SK-N-SH (cell line): ENCODE results near the gene HDGFL2. TPM values are rescaled to one million over a fixed set of nuclear protein-coding genes. Genes with fewer than 3 reads are reported as not detected.

ENCODE experiments used
- CTCF ChIA-PET: fragments of 300-600, 350-600 bp; formaldehyde crosslinking; extraction: SDS; loops from one replicate; lab custom pipeline; 2021; lab: Yijun Ruan, JAX
- POLR2A ChIA-PET: fragments of 350-600 bp; sonication (Branson Sonifier 250); formaldehyde crosslinking; extraction: SDS; loops from one replicate; lab custom pipeline; 2020; ENCODE audit warnings: antibody characterized with exemption, inconsistent platforms; lab: Yijun Ruan, JAX
- DNase-seq: peaks from one replicate; pipeline ENCODE4 v3.0.0; 2012
- H2AFZ ChIP-seq: fragments of 200-600 bp; sonication (generic); 2 replicates; pipeline ENCODE4 v1.8.1; 2016; ENCODE audit warnings: antibody characterized with exemption, mild to moderate bottlenecking, low read depth
- H3F3A ChIP-seq: fragments of 200-600 bp; sonication (generic); replicated peaks from 2 replicates; pipeline ENCODE3; 2016; ENCODE audit warnings: antibody characterized with exemption, mild to moderate bottlenecking; ENCODE audit not compliant: insufficient read depth
- H3K27ac ChIP-seq, 2 experiments: fragments of 200-500 bp in 1 of 2; fragments of 200-600 bp in 1 of 2; sonication (Bioruptor generic) in 1 of 2; sonication (generic), shearing (Covaris generic) in 1 of 2; 2 replicates each; pipeline versions ENCODE4 v1.5.1 to v1.6.1; 2014 to 2016; ENCODE audit warnings: low read depth in 2 of 2, inconsistent platforms in 1 of 2, low read length in 1 of 2, mild to moderate bottlenecking in 1 of 2, mixed read lengths in 1 of 2
- H3K27me3 ChIP-seq: fragments of 200-600 bp; sonication (generic), shearing (Covaris generic); 2 replicates; pipeline ENCODE4 v1.6.1; 2016; ENCODE audit warnings: mixed run types; ENCODE audit not compliant: insufficient read depth
- H3K36me3 ChIP-seq, 2 experiments: fragments of 200-500 bp in 1 of 2; fragments of 200-600 bp in 1 of 2; sonication (Bioruptor generic) in 1 of 2; sonication (generic) in 1 of 2; replicated peaks in 1 of 2; 2 replicates each; pipeline versions ENCODE3 to v1.5.1; 2014 to 2016; ENCODE audit warnings: low read length in 1 of 2, mild to moderate bottlenecking in 1 of 2; ENCODE audit not compliant: insufficient read depth in 2 of 2, control insufficient read depth in 1 of 2
- H3K4me1 ChIP-seq, 2 experiments: fragments of 200-500 bp in 1 of 2; fragments of 200-600 bp in 1 of 2; sonication (Bioruptor generic) in 1 of 2; sonication (generic), shearing (Covaris generic) in 1 of 2; 2 replicates each; pipeline versions ENCODE4 v1.5.1 to v1.6.1; 2014 to 2016; ENCODE audit warnings: low read depth in 1 of 2, low read length in 1 of 2, mixed run types in 1 of 2; ENCODE audit not compliant: insufficient read depth in 2 of 2, control insufficient read depth in 1 of 2
- H3K4me2 ChIP-seq: fragments of 200-600 bp; sonication (generic), shearing (Covaris generic); 2 replicates; pipeline ENCODE4 v1.6.1; 2017; ENCODE audit warnings: mixed run types
- H3K4me3 ChIP-seq, 2 experiments: fragments of 200-500 bp in 1 of 2; fragments of 200-600 bp in 1 of 2; sonication (Bioruptor generic) in 1 of 2; sonication (generic), shearing (Covaris generic) in 1 of 2; 2 replicates each; pipeline versions ENCODE4 v1.5.1 to v1.8.1; 2014 to 2016; ENCODE audit warnings: low read depth in 2 of 2, inconsistent platforms in 1 of 2, low read length in 1 of 2, mild to moderate bottlenecking in 1 of 2, mixed read lengths in 1 of 2, moderate library complexity in 1 of 2
- H3K79me2 ChIP-seq: fragments of 200-600 bp; sonication (generic); 2 replicates; pipeline ENCODE4 v1.8.1; 2017; ENCODE audit warnings: mild to moderate bottlenecking; ENCODE audit not compliant: insufficient read depth
- H3K9ac ChIP-seq: fragments of 200-600 bp; sonication (generic); 2 replicates; pipeline ENCODE4 v1.6.1; 2017; ENCODE audit warnings: mixed run types
- H3K9me2 ChIP-seq: fragments of 200-600 bp; sonication (generic); 2 replicates; pipeline ENCODE4 v1.6.1; 2017; ENCODE audit warnings: mixed run types
- H3K9me3 ChIP-seq: fragments of 200-600 bp; sonication (generic); 2 replicates; pipeline ENCODE4 v1.6.1; 2017; ENCODE audit warnings: mixed run types, mild to moderate bottlenecking, moderate library complexity
- H4K20me1 ChIP-seq: fragments of 200-600 bp; sonication (generic); 2 replicates; pipeline ENCODE4 v1.6.1; 2017; ENCODE audit warnings: mild to moderate bottlenecking, mixed run types; ENCODE audit not compliant: insufficient read depth
- CHD2 ChIP-seq: fragments of 150-350 bp; IDR thresholded peaks from 2 replicates; pipeline ENCODE4 v1.6.1; 2018; ENCODE audit warnings: low read length; ENCODE audit not compliant: partially characterized antibody
- IRF3 ChIP-seq: fragments of 150-350 bp; IDR thresholded peaks from 2 replicates; pipeline ENCODE4 v1.6.1; 2016; ENCODE audit warnings: mild to moderate bottlenecking, low read depth, low read length
- MEF2A ChIP-seq: IDR thresholded peaks from 2 replicates; pipeline ENCODE4 v1.4.0; 2012; ENCODE audit warnings: low read depth, borderline replicate concordance
- MXI1 ChIP-seq: IDR thresholded peaks from 2 replicates; pipeline ENCODE4 v1.6.1; 2012; ENCODE audit warnings: mild to moderate bottlenecking, low read depth, low read length, improper control_type of control experiment
- NFIC ChIP-seq: IDR thresholded peaks from 2 replicates; pipeline ENCODE4 v1.4.0; 2012; ENCODE audit warnings: borderline replicate concordance
- NRF1 ChIP-seq: IDR thresholded peaks from 2 replicates; pipeline ENCODE4 v1.6.1; 2012; ENCODE audit warnings: low read depth, mild to moderate bottlenecking, low read length
- RCOR1 ChIP-seq: fragments of 150-350 bp; IDR thresholded peaks from 2 replicates; pipeline ENCODE4 v1.6.1; 2017; ENCODE audit warnings: antibody characterized with exemption, low read length
- REST ChIP-seq: IDR thresholded peaks from 2 replicates; pipeline ENCODE4 v1.6.1; 2012; ENCODE audit warnings: mild to moderate bottlenecking, low read depth, low read length, moderate library complexity
- RXRA ChIP-seq: IDR thresholded peaks from 2 replicates; pipeline ENCODE4 v1.4.0; 2012; ENCODE audit warnings: low read depth, mild to moderate bottlenecking, borderline replicate concordance
- SIN3A ChIP-seq: IDR thresholded peaks from 2 replicates; pipeline ENCODE4 v1.6.1; 2012; ENCODE audit warnings: low read depth, mild to moderate bottlenecking, low read length, moderate library complexity, borderline replicate concordance
- SMC3 ChIP-seq: IDR thresholded peaks from 2 replicates; pipeline ENCODE4 v1.6.1; 2012; ENCODE audit warnings: low read depth, low read length, improper control_type of control experiment
- TAF1 ChIP-seq: IDR thresholded peaks from 2 replicates; pipeline ENCODE4 v1.6.1; 2012; ENCODE audit warnings: low read depth, mild to moderate bottlenecking, low read length, moderate library complexity, borderline replicate concordance
- TCF12 ChIP-seq: IDR thresholded peaks from 2 replicates; pipeline ENCODE4 v1.4.0; 2012
- TEAD4 ChIP-seq: IDR thresholded peaks from 2 replicates; pipeline ENCODE4 v1.4.0; 2012; ENCODE audit warnings: mild to moderate bottlenecking, borderline replicate concordance; ENCODE audit not compliant: insufficient read depth
- YY1 ChIP-seq: IDR thresholded peaks from 2 replicates; pipeline ENCODE4 v1.4.0; 2012; ENCODE audit warnings: low read depth, mild to moderate bottlenecking
- ZBTB33 ChIP-seq: IDR thresholded peaks from 2 replicates; pipeline ENCODE4 v1.4.0; 2012; ENCODE audit warnings: low read depth, borderline replicate concordance
- WGBS: methylation state at CpG from one replicate; pipeline ENCODE4 v1.1.6; 2017; ENCODE audit warnings: low lambda C conversion rate; 5-methylcytosine and 5-hydroxymethylcytosine counted together
- polyA plus RNA-seq, 3 experiments: library from polyadenylated mRNA; depleted of rRNA; stranded (reverse); fragments of >200 nt; gene quantifications; 2 replicates each; pipeline ENCODE4 v1.2.3, GENCODE V29; 2012
- TF ChIP-seq, protein P1 (sequence below): IDR thresholded peaks from 2 replicates; pipeline ENCODE4 v1.4.0; 2012; ENCODE audit warnings: low read depth
- TF ChIP-seq, protein P2 (sequence below): fragments of 150-350 bp; IDR thresholded peaks from 2 replicates; pipeline ENCODE4 v1.6.1; 2017; ENCODE audit warnings: antibody characterized with exemption, low read length, low read depth, borderline replicate concordance

The HDGFL2 gene
- polyA plus RNA-seq, 1 of the 3 experiments (the other 2 are of a cell fraction): 77.8 TPM

DNA sequence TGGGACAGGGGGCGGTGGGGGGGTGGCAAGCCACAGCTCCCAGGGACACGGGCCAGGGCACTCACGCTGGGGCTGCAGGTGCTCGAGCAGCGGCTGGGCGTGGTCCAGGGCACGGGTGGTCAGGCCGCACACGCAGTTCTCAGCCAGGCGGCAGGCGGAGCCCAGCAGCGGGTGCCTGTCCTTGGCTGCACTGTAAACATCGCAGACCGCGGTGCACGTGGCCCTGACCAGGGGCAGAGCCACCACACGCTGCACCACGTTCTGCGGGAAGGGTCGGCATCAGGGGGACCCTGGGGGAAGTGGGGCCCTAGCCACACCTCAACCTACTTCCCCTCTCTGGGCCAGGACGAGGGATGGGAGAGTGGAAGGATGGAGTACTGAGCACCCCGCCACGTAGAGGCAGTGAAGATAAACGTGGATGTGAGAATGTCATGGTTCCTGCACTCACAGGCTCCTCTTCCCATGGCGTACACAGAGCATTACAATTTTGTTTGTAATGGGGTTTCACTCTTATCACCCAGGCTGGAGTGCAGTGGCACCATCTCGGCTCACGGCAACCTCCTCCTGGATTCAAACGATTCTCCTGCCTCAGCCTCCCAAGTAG is 59.6 kb downstream of the HDGFL2 start:
- ChIA-PET CTCF (no interaction called here), POLR2A (no interaction called here)
- peaks cover 26% of the 10 kb centered on the region; the same call in 1 of the 2 replicates for H3K27me3 ChIP-seq
- no peaks in the 10 kb centered on the region for H3K79me2 ChIP-seq
- H2AFZ ChIP-seq: no peak overlapping the region
- no peaks in the 10 kb centered on the region for H4K20me1 ChIP-seq
- TF ChIP-seq TCF12 (no peak), MXI1 (peak; percentile 51; the same call in 1 of the 2 replicates), CHD2 (no peak), TAF1 (no peak), SMC3 (no peak)
- TF ChIP-seq, protein P1, sequence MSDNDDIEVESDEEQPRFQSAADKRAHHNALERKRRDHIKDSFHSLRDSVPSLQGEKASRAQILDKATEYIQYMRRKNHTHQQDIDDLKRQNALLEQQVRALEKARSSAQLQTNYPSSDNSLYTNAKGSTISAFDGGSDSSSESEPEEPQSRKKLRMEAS: peak; percentile 58; the same call in 1 of the 2 replicates
- no peak overlapping the region for H3K9ac ChIP-seq
- no peak overlapping the region for H3K4me3 ChIP-seq
- no peak overlapping the region for H3K4me2 ChIP-seq
- H3K27ac ChIP-seq: no peak overlapping the region
- H3F3A ChIP-seq: no peaks in the 10 kb centered on the region
- peak; percentile 64 for DNase-seq
- no peaks in the 10 kb centered on the region for H3K36me3 ChIP-seq
- H3K4me1 ChIP-seq: peaks cover 0 to 8% of the 10 kb centered on the region in 2 experiments; a peak in 2 of 4 replicates
- H3K9me2 ChIP-seq: no peaks in the 10 kb centered on the region
- H3K9me3 ChIP-seq: no peaks in the 10 kb centered on the region
- 19% methylated on average over 20 of the region's 28 CpGs for WGBS

DNA sequence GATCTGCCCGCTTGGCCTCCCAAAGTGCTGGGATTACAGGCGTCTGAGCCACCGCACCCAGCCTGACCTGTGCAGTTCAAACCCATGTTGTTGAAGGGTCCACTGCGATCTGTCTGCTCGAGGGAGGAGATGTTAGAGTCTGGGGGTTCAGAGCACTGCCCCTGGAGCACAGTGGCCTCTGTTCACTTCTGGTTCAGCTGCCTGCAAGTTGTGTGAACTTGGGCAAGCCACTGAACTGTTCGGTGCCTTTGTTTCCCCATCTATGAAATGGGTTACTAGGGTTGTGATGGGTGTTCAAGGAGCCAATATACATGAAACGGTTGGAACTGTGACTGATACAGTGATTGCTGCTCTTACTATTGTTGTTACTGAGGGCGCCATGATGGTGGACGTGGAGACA is 61.2 kb downstream of the HDGFL2 start:
- no peak overlapping the region for H2AFZ ChIP-seq
- WGBS: 34% methylated on average over 5 of the region's 9 CpGs
- ChIA-PET POLR2A (no interaction called here), CTCF (interaction anchor here (5.7 kb wide), 1 partner anchor 9 kb away, joined by 78 read pairs; no protein-coding TSS in a partner anchor)
- no peak overlapping the region for H3K9ac ChIP-seq
- no peak overlapping the region for H3K4me2 ChIP-seq
- H3K27me3 ChIP-seq: peaks cover 26% of the 10 kb centered on the region; the same call in 1 of the 2 replicates
- H3K9me2 ChIP-seq: no peaks in the 10 kb centered on the region
- H3K9me3 ChIP-seq: no peaks in the 10 kb centered on the region
- no peaks in the 10 kb centered on the region for H3K36me3 ChIP-seq
- H3K4me1 ChIP-seq: peaks cover 0 to 13% of the 10 kb centered on the region in 2 experiments; a peak in 2 of 4 replicates
- no peaks in the 10 kb centered on the region for H4K20me1 ChIP-seq
- H3F3A ChIP-seq: no peaks in the 10 kb centered on the region
- no peak overlapping the region for H3K27ac ChIP-seq
- no peak for DNase-seq
- H3K79me2 ChIP-seq: no peaks in the 10 kb centered on the region
- no peak overlapping the region for H3K4me3 ChIP-seq
- no peak for TF ChIP-seq SMC3
- no peak for TF ChIP-seq NFIC
- TF ChIP-seq YY1: no peak
- TF ChIP-seq MEF2A: no peak
- no peak for TF ChIP-seq NRF1
- TF ChIP-seq, protein P2, sequence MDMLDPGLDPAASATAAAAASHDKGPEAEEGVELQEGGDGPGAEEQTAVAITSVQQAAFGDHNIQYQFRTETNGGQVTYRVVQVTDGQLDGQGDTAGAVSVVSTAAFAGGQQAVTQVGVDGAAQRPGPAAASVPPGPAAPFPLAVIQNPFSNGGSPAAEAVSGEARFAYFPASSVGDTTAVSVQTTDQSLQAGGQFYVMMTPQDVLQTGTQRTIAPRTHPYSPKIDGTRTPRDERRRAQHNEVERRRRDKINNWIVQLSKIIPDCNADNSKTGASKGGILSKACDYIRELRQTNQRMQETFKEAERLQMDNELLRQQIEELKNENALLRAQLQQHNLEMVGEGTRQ: no peak
- TF ChIP-seq IRF3: no peak
- no peak for TF ChIP-seq REST
- TF ChIP-seq, protein P1: no peak
- TF ChIP-seq TAF1: no peak
- no peak for TF ChIP-seq TEAD4
- no peak for TF ChIP-seq SIN3A
- TF ChIP-seq RXRA: no peak
- TF ChIP-seq ZBTB33: no peak
- TF ChIP-seq RCOR1: no peak
